ENCODE results near the gene RNF207.

RNF207 gene

GRCh38 chr1:6251681-6252373 is 45.9 kb downstream of the RNF207 start:
- DNase-seq, result no peak

DNA sequence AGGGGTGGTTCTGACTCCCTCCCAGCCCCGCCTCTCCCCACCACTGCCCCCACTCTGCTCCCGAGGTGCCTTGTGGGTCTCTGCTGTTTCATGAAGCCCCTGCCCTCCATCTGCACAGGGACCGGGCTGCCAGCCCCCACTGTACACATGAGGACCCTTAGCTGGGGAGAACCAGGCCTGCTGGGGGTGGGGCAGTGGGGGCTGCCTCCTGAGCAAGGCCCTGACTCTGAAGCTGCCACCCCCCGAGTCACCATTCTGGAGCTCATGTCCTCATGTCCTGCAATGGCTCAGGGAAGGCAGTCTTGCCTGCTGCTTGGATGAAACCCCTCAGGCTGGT is 46.4 kb downstream of the RNF207 start:
- DNase-seq, result no peak

DNA sequence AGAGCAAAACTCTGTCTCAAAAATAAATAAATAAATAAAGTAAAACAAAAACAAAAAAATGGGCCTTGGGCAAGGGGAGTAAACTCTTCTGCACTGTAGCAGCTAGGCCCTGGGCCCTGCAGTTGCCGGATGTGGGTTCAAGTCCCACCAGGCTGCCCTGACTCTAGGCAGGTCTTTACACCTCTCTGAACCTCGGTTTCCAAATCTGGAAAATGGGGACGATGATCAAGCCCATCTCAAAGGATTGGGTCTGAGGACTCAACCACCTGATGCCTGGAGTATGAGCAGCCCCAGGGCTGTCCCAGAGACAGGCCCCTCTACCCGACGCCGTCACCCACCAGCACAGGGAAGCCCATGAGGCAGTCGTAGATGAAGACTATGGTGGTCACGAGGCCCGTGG is 47.5 kb downstream of the RNF207 start:
- no peak for DNase-seq

DNA sequence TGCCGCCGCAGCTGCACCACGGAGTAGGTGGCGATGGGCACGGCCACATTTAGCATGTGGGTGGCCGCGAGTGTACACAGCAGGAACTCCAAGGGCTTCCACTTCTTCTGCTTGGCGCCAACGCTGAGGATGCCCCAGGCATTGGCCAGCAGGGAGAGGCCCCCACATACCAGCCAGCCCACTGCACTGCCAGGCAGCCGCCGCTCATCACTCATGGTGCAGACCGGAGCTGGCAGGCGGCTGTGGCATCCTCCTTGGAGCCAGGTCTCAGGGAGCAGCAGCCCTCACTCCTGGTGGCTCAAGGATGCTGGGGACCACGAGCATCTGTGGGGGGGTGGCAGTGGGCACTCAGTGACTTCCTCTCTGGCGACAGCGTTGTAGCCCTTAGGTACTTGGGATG is 48.8 kb downstream of the RNF207 start:
- DNase-seq, result no peak

DNA sequence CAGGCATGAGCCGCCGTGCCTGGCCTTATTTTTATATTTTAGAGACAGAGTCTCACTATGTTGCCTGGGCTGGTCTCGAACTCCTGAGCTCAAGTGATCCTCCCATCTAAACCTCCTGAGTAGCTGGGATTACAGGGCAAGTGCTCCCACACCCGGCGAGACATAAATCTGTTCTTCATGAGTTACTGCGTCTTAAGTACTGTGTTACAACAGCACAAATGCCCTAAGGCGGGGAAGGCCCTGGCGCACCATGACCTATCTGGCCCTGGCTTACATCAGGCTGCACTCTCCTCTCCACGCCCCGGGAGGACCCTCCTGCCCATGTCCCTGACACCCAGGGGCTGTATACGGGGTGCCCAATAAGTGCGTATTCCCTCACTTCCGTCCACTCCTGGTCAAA is 50.7 kb downstream of the RNF207 start:
- DNase-seq, result no peak

DNA sequence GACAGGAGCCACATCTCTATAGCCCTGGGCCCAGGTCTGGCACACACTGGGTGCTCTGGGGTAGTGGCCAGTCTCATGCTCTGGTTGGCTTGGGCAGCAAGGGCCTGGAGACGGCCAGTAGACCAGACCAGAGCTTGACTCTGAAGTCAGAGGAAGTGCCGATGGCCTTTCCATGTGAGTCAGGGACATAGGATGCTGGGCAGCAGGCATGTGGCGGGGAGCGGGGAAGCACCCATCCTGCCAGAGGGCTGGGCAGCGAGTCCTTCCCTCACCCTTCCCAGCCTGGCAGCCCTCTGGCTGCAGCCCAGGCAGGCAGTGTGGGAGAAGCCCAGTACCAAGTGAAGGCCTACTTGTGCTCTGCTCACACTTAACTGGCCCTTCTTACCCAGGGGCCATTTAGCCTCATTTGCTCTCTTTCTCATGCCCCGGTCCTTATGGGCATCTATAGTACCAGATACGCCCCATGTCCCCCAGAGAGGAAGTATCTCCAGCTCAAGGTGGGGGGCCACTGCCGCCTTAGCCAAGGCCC is 51.7 kb downstream of the RNF207 start:
- DNase-seq, result no peak

DNA sequence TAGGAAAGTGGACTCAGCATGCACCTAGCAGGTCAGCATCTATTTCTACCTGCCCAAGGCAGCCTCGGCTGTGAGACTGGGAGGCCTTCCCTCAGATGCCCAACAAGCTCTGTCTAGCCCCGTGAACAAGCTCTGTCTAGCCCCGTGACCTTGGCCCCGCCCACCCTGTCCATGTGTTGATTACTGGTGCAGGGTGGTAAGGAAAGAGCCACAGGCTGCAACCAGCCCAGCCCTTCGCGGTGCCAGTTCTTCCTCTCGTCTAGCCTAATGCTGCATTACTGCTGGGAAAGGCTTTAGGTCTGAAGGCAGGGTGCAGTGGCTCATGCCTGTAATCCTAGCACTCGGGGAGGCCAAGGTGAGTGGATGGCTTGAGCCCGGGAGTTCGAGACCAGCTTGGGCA is 52.8 kb downstream of the RNF207 start:
- DNase-seq, result no peak

GRCh38 chr1:6259491-6260362 is 53.8 kb downstream of the RNF207 start:
- DNase-seq, result peak; percentile 81

DNA sequence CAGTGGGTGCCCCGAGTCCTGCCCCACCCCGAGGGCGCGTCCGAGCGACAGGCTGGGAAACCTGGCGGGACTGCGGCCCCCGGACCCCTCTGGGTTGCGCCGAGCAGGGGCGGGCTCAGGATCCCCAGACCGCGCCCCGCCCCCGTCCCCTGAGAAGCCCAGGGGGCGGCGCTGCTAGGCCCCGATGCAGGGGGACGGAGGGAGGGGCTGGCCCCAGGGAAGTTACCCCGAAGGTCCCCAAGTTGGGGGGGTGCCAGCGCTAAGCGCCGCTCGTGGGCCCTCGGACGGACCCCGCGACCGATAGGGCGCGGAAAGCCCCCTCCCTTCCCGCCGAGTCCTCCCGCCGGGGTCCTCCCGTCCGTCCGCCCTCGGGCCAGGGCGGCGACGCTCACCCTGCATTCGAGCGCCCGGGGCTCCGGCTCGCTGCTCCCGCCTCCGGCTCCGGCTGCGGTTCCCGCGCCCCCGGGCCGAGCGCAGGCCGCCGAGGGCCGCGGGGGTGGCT is 54.6 kb downstream of the RNF207 start:
- no peak for DNase-seq

DNA sequence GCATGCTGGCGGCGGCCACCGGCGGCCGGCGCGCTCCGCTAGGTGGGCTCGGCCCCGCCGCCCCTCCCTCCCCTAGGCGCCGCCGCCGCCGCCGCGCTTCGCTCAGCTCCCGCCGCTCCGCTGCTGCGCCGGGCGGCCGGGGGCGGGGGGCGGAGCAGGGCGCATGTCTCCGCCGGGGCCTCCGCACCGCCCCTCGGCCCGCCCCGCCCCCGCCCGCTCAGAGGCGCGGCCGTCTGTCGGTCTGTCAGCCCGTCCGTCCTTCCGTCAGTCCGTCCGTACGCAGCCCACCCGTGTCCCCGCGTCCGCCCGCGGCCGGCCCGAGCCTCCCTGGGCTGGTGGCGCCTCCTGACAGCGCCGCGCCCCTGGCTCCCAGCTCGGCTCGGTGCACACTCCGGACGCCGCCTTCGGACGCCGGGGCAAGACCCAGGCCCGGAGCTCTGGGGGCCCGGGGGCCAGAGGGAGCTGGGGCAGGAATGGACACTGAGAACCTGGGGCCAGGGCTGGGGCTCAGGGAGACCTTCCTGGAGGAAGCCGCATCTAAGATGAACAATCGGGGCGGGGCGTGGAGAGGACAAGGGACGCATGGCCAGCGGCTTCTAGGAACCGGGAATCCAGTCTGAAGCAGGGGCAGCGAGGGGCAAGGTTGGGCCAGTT is 55.2 kb downstream of the RNF207 start, which contains the start of gene GPR153:
TSS of gene GPR153 (minus strand) at position 138 of the 654 bp plus-strand sequence. CDS start 6,193 bp downstream, outside the sequence.
- DNase-seq, result peak; percentile 37

DNA sequence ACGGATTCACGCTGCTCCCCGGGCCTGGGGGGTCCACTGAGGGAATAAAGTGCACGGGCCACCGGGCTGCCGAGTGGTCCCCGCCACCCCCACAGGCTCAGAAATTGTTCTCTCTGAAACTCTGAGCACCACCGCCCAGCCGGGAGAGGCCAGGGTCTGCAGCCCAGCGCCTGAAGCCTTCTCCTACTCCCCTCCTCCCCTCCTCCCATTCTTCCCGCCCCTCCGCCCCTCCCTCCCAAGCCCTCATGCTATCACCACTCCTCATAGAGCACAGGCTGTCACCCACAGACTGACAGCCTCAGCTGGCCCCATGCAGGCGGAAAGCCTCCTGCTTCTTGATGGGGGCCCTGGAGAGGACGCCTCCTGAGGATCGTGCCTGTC is 55.7 kb downstream of the RNF207 start:
- DNase-seq, result no peak

DNA sequence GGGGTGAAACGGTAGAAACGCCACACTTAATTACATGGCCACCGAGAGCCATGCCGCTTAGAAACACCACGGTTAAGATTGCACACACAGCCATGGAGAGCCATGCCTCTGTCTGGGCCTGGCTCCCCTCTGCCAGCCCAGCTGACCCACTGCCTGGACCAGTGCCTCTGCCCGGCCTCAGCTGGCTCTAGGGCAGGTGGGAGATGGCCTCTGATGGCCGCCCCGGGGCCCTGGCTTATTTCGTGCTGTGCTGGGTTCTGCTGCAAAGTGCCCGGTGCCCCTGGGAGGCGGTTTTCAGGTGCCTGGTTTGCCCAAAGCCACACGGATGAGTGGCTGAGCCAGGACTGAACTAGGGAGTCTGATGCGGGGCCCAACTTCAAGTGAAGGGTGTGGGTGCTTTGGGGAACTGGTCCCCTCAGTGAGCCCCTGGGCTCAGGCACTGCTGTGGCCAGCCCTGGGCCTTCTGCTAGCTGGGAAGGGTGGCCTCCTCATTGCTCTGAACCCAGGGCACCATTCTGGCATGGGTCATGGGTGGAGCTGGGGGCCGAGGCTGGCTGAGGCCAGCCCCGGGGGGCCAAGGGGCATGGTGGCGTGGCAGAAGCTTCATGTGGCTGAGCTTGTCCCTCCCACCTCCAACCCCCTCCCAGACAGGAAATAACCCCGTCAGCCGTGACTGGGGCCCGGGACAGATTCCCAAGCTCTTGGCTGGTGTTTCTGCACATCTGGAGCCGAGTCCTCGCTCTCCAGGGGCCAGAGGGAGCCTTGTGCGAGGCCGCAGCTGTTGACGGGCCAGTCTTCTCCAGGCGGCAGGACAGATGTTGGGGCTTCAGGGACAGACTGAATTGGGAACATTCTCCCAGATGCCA is 56.9 kb downstream of the RNF207 start:
- no peak for DNase-seq

- no peak for DNase-seq
Observed at GRCh38 chr1:6263716-6264115, 57.8 kb downstream of the RNF207 start.

GRCh38 chr1:6265151-6265550 is 59.2 kb downstream of the RNF207 start:
- no peak for DNase-seq

DNA sequence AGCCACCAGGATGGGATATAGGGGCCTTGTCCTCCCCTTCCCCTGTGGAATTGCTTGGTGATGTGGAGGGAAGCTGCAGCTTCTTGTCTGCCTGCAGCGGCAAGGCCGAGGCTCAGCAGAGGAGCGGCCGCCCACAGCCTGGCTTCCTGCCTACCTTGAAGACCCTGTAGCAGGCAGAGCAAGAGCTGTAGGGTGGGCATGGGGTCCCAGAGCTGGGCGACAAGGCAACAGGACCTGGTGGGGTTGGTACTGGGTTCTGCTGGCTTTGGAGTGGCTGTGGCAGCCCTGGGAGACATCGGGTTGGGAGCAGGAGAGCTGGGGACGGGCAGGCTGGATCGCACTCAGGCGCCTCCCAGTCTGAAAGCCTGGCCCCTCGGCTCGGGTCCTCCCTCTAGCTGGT is 60.7 kb downstream of the RNF207 start:
- no peak for DNase-seq

DNA sequence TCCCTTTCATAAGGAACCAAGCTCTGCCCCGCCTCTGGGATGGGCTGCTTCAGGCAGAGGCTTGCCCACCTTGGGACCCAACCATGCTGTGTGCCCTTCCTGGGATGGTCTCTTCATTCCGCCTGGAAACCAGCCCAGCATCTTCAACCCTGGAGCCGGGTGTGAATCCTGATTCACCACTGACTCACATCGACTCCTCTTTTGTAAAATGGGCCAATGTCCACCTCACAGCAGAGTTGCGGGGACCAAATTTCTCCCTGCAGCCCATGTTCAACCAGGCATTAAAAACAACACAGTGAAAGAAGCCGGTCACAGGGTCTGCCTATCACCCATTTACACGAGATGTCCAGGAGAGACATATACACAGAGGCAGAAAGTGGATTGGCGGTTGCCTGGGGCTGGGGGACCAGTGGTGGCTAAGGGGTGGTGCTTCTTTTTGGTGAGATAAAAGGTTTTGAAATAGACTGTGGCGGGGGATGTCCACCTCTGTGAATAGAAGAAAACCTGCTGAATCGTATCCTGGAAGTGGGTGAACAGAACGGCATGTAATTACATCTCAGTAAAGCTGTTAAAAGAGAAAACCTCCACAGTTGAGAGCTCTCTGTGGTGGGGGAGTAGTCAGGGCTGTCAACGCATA is 61.9 kb downstream of the RNF207 start:
- DNase-seq, result no peak

GRCh38 chr1:6268415-6268814 is 62.5 kb downstream of the RNF207 start:
- no peak for DNase-seq

DNA sequence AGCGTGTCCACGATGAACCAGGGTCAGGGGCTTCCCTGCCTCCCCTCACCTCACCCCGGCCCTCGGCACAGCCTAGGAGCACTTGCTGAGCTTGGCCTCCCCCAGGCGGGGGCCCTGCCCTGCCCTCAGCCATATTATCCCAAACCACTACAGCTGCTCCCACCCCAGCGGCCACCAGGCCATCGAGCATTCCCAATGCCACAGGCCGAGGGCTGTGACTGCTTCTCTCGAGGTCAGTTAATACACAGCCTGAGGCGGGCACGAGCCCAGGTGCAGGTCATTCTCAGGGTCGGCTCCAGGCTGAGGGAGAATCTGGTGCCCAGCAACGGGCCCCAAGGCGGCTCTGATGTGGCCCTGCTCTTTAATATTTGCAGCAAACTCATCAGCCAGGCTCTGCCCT is 63.4 kb downstream of the RNF207 start:
- no peak for DNase-seq

DNA sequence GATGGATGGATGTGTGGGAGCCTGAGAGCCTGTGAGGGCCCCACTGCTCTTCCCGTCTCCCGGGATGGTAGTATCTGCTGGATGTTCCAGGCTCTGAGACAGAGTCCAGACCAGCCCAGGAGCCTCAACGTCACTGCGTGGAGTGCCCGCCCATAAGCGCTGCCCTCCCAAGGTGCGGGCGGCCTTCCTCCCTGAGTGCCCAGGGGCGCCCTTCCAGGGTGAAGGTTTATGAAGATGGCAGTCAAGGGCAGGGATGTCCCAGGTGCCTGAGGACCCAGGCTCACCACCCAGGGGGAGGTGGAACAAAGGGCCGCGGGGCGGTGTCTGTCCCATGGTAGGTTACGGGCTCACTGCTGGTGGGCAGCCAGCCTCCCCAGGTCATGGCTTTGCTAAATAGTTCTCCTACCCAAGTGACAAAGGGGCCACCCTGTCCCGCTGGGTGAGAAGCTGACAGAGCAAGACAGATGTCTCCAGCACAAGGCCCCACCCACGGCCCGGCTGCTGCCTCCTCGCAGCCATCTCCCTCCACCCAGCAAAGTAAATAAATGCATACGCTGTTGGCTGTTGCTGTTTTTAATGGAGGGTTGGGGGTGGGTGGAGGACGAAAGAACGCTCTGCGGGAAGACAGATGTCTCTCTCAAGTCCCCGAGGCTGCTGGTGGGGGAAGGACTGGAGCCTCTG is 63.9 kb downstream of the RNF207 start:
- DNase-seq, result no peak

- no peak for DNase-seq
Observed at GRCh38 chr1:6270401-6270800, 64.5 kb downstream of the RNF207 start.
